NCI-H2196 treated with DMSO at 0.1 percent for 48 hours (cell line): Measurements from ENCODE around the gene TPMT.
A peak's percentile ranks its signal among the peaks of the same experiment; 100 is the strongest.
"Not testable (repeated sequence)": the region's sequence is repeated elsewhere in the genome, so short reads cannot be mapped to it uniquely, and the experiment has no call there.

Experiments
- DNase-seq: peaks from one replicate; lab custom pipeline; 2025; ENCODE audit not compliant: unreplicated experiment; lab: John Stamatoyannopoulos, UW

The TPMT gene

GRCh38 chr6:18155864-18156421 is 1.1 kb upstream of the TPMT start:
- DNase-seq = peak; percentile 81

- peak; percentile 92 for DNase-seq
These were observed 430 bp upstream of the TPMT start, which contains the start of gene KDM1B for GRCh38 chr6:18155150-18155863. Gene KDM1B, plus strand, starts transcription at chr6:18155422. Its CDS starts 4,474 bp downstream, at chr6:18159896.

- DNase-seq = no peak
These were observed 1.6 kb downstream of the TPMT start for GRCh38 chr6:18153311-18153703.

DNA sequence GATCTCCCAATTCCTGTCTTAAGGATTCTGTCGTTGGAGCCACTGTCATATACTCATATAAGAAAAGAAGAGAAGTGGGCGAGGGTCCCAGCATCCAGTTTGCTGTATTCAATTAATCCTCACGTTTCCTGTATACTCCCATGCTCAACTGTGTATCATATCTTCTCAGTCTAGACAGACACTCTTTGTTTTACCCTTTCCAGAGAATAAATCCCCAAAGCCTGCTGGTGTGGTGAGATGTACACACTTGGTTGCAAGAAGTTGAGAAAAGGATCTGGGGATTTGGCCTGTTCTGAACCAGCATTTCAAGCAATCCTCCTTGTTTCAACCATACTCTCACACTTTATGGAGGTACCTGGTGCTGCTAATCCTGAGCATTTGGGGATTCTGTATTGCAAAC is 3.1 kb downstream of the TPMT start:
- no peak for DNase-seq

- DNase-seq = not testable (repeated sequence)
These were observed 3.5 kb downstream of the TPMT start for GRCh38 chr6:18151391-18151790.

- no peak for DNase-seq
These were observed 6.4 kb downstream of the TPMT start for GRCh38 chr6:18148304-18149025.

DNA sequence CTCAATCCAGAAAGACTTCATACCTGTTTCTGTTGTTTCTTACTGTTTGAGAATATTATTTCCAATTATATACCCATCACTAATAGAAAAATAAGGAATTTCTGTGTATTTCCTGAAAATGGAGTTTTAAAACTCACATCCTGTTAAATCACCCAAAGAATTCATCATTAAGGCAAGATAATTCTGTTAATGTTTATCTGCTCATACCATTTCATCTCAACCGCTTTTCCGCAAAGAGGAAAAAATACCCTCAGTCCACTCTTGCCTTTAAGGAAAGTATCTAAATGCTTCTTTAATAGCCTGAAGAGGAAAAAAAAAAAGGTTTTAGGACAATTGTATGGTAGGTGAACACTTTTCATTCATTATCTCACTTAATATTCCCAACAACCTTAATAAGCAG is 7.3 kb downstream of the TPMT start:
- DNase-seq = no peak

DNA sequence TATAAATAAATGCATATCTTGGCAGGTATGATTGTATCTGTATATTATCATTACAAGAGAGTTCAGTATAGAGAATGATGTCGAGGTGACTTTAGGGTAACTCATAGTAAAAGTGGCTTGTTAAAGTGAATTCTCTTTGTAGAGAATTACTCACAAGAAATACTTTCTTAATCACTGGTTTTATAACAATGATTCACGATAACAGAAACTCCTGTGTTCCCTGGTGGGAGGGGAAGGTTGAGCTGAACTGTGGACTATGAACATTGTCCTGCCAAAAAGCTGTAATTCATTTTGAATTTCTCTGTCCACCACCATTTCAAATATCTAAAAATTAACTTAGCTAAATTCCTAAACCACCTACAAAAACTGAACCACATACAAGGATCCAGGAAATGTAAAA is 7.7 kb downstream of the TPMT start:
- DNase-seq = no peak

- no peak for DNase-seq
These were observed 12.4 kb downstream of the TPMT start for GRCh38 chr6:18142591-18142861.

DNA sequence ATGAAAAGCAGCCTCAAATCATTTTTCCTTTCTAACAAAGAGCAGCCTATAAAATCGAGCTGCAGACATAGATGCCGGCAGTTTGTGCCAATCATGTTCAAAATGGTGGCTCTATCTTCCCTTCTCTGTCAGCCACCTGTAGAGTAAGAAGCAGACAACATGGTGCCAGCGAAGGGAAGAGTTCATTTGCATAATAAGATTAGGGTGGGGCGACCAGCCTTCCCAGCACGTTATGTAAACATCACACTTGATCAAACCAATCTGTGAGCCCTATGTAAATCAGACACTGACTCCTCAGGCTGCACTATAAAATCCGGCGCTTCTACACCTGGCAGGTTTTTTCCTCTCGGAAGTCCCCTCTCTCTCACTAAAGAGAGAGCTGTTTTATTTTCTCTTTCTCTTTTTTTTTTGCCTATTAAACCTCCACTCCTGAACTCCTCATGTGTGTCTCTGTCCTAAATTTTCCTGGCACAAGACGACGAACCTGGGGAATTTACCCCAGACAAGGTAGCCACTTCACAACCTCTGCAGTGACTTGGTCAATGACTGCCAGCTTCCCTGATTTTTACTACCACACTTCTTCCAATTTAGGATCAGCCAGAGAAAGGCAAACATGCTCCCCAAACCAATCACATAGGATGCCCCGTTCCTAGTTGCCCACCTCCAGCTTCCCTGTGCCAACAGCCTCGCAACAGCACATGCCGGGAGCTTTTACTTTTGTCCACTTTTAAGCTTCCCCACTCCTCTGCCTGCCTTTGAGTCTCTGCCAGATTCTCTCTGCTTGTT is 12.9 kb downstream of the TPMT start:
- peak; percentile 82 for DNase-seq

GRCh38 chr6:18139935-18140621 is 14.8 kb downstream of the TPMT start:
- no peak for DNase-seq

GRCh38 chr6:18138906-18139305 is 16.0 kb downstream of the TPMT start:
- DNase-seq = no peak

DNA sequence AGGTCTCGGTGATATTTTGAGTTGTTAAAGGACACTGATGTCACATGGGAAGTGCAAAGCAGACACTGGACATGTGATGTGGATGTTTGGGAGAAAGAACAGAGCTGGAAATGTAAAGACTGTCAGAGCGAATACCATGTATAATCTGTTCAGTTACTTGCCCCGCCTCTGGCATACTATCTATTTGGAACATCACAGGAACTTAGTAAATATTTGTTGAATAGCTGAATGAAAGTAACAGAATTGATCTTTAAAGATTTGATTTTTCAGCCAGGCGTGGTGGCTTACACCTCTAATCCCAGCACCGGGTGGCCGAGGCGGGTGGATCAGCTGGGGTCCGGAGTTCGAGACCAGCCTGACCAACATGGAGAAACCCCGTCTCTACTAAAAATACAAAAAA is 18.6 kb downstream of the TPMT start:
- DNase-seq = no peak

DNA sequence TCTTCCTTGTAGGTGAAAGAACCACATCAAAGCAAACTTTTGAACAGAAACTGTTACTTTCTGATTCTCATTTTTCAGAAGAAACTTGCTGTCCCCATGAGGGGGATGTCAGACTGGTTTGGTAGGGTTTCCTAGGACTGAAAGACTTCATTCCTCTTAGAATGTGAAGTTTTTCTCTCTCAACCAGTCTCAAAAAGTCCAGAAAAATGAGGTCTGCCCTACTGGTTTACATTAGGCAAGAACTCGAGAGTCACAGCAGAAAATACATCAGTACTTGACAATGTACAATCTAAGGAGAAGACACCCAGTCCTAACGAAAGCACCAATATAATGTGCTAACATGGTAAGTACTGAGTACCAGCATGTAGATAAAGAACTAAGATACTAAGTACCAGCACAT is 19.7 kb downstream of the TPMT start:
- no peak for DNase-seq

- DNase-seq = no peak
These were observed 22.5 kb downstream of the TPMT start for GRCh38 chr6:18132346-18132745.

GRCh38 chr6:18126121-18126520 is 28.8 kb downstream of the TPMT start:
- no peak for DNase-seq

GRCh38 chr6:18122128-18123093 is 32.5 kb downstream of the TPMT start, which contains the start of gene NHLRC1:
Gene NHLRC1, minus strand, starts transcription at chr6:18122677. Its CDS starts 71 bp downstream, at chr6:18122606.
- peak; percentile 79 for DNase-seq

DNA sequence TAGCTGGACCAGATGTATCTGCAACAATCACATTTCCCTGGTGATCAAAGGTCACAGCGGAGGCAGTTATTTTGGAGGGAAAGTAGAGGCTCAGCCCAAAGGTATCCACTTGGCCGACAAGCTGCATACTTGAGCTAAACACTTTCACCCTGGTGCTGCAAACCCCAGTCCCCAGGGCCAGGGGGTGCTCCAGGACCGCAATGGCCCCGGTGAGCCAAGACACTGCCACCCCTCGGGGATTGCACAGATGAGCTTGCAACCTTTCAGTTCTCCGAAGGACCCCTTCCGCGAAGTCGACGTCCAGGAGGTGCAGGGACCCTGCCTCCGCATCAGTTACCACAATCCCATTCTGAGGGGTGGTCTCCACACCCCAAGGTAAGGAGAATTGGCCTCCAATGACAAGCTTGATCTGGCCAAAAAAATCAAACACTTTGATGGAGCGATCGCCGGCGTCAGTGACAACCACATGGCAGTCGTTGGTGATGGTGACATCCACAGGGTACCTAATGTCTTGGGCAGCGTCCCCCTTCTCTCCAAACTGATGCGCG is 33.2 kb downstream of the TPMT start:
- DNase-seq = no peak

- DNase-seq = no peak
These were observed 35.6 kb downstream of the TPMT start for GRCh38 chr6:18119236-18119635.

DNA sequence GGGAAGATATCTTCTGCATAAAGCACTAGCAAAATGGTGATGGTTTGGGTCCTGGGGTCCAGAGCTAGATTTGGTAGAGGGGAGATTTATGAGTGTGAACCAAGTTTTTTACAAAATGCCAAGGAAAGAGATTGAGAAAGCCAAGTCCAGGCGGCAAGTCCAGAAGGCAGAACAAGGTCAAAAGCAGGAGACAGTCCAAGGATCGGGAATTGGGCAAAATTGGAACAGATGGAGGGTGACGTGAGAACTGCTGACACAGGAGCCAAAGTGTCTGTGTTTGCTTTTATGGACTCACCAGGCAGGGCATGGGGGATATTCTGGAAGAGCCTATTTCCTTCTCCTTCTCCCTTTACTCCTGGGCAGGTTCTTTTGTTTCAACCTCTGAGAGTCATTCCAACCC is 36.5 kb downstream of the TPMT start:
- no peak for DNase-seq
